ENCODE data around the gene MLLT1. TPM values are rescaled to one million over a fixed set of nuclear protein-coding genes. Genes with fewer than 3 reads are reported as not detected.

The MLLT1 gene
- total and polyA plus RNA-seq, 3 experiments from 2014 or later, result 2.5 to 64.2 (median 63.9) TPM

DNA sequence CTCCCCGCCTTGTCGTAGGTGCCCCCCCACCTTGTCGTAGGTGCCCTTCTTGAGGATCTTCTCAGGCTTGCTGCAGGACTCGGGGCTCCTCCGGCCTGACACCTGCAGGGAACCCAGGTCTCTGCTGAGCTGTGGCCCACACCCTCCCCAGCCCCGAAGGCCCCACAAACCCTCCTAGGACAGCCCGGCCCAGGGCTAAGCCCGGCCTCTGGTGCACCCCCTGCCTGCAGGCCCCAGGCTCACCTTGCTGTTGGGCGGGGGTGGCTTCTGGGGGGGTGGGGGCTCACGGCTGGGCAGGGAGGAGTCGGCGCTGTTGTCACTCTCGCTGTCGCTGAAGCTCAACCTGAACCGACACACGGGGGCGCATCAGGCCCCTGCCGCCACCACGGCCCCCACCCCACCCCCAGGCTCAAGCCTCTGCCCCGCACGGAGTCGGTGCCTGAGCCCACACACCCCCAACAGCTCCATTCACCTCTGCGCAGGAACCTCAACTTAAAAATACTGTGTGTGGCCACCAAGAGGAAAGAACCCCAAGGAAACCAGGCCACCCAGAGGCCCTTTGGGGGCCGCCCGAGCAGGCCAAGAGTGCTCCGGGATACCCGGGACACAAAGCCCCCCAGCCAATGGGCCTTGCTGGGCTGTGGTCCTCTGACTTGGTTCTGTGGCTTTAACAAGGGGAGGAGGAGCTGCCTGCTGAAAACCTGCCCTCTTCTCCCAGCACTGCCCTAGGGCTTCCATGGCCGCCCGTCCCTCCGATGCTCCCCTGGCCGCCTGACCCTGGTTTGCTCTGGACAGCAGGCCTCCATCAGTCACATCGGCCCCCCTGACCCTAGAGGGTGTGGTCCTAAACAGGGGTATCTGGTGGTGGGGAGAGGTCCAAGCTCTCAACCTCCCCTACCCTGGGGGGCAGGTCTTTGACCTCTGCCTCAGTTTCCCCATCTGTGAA lies 65.8 kb downstream of the MLLT1 start:
- no peak overlapping the region for H3K4me3 Mint-ChIP-seq
- no peak for DNase-seq
- H3K9me3 ChIP-seq (ENCODE audit: low read length), result no peaks in the 10 kb centered on the region
- H3K27ac Mint-ChIP-seq, result no peak overlapping the region
- H3K4me1 ChIP-seq (ENCODE audit: insufficient read depth, low read length), result no peaks in the 10 kb centered on the region
- H3K4me3 ChIP-seq (ENCODE audit: low read length), result no peak overlapping the region
- peaks cover 2 to 5% (median 4%) of the 10 kb centered on the region in 3 donors for H3K4me1 Mint-ChIP-seq
- no peaks in the 10 kb centered on the region for H3K9me3 Mint-ChIP-seq
- ChIA-PET POLR2A (no interaction called here), CTCF (no interaction called here)
- no peak overlapping the region for H3K27ac ChIP-seq (ENCODE audit: low read depth, low read length)
- H3K36me3 Mint-ChIP-seq, result peaks cover 2 to 33% (median 4%) of the 10 kb centered on the region in 3 donors
- H3K27me3 ChIP-seq (ENCODE audit: insufficient read depth, low read length, poor library complexity, severe bottlenecking), result no peaks in the 10 kb centered on the region
- no peaks in the 10 kb centered on the region for H3K36me3 ChIP-seq (ENCODE audit: insufficient read depth, low read length)
- H3K27me3 Mint-ChIP-seq, result no peaks in the 10 kb centered on the region

DNA sequence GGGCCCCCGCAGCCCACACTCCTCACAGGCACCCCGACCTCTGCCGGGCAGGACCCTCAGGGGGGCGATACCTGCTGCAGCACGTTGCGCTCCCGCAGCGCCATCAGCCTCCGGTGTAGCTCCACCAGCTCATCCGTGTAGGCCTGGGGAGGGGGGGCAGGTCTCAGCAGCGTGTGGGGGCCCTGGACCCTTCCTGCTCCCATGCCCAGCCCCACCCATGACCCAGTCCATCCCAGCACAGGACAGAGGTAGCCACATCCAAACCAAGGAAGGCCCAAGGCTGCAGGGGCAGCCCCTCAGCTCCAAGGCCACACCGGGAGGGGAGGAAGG lies 66.5 kb downstream of the MLLT1 start:
- CTCF ChIA-PET, result no interaction called here
- H3K9me3 Mint-ChIP-seq, result no peaks in the 10 kb centered on the region

DNA sequence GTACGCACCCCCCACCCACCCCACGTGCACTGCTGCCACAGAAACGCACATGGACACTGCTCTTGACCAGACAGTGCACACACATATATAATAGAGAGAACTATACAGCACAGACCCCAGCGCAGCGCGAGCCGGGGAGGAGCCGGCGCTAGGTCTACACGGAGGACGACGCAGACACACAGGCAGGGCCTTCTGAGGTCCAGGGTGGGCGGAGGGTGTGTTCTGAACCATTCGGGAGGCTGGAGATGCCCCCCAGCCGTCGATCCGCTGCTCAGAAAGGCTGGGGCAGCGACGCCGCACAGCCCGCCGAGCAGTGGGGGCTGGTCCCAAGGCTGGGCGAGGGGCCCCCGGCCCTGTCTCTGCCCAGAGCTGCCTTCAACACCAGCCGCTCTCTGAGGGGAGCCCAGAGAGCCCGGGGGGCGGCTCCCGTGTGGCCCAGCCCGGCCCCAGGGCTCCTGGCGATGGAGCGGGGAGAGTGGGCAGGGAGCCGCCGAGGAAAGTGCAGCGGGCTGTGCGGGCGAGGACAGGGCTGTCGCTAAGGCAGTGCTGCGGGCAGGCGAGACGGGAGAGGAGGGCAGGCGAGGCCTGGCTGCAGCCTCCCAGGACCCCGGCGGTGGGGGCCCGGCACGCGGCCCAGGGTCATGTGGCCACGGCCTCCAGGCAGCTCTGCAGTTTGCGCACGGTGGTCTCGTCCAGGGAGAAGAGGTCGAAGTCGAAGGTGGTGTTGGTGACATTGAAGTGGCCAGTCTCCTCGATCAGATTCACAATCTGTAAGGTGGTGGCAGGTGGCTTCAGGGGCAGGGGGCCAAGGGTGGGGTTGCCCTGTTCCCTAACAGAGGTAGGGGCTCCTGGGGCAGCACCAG lies 67.1 kb downstream of the MLLT1 start:
- Mint-ChIP-seq H3K4me1 (no peaks in the 10 kb centered on the region), H3K27ac (no peak overlapping the region), H3K36me3 (peaks cover 2 to 26% (median 4%) of the 10 kb centered on the region in 3 donors), H3K9me3 (no peaks in the 10 kb centered on the region), H3K27me3 (no peaks in the 10 kb centered on the region), H3K4me3 (no peak overlapping the region)
- CTCF ChIA-PET, result no interaction called here
- H3K36me3 ChIP-seq (ENCODE audit: insufficient read depth, low read length), result no peaks in the 10 kb centered on the region
- H3K4me3 ChIP-seq (ENCODE audit: low read length), result no peak overlapping the region
- no peaks in the 10 kb centered on the region for H3K27me3 ChIP-seq (ENCODE audit: insufficient read depth, low read length, poor library complexity, severe bottlenecking)
- POLR2A ChIA-PET, result no interaction called here
- no peaks in the 10 kb centered on the region for H3K4me1 ChIP-seq (ENCODE audit: insufficient read depth, low read length)
- DNase-seq, result no peak
- no peak overlapping the region for H3K27ac ChIP-seq (ENCODE audit: low read depth, low read length)
- H3K9me3 ChIP-seq (ENCODE audit: low read length), result no peaks in the 10 kb centered on the region

More for the DNA sequence above, 66.5 kb downstream of the MLLT1 start:
- no peak overlapping the region for H3K4me3 Mint-ChIP-seq
- Histone ChIP-seq H3K4me3 (ENCODE audit: low read length) (no peak overlapping the region), H3K27me3 (ENCODE audit: insufficient read depth, low read length, poor library complexity, severe bottlenecking) (no peaks in the 10 kb centered on the region), H3K9me3 (ENCODE audit: low read length) (no peaks in the 10 kb centered on the region), H3K36me3 (ENCODE audit: insufficient read depth, low read length) (no peaks in the 10 kb centered on the region), H3K27ac (ENCODE audit: low read depth, low read length) (no peak overlapping the region), H3K4me1 (ENCODE audit: insufficient read depth, low read length) (no peaks in the 10 kb centered on the region)
- peaks cover 2 to 29% (median 4%) of the 10 kb centered on the region in 3 donors for H3K36me3 Mint-ChIP-seq
- POLR2A ChIA-PET, result no interaction called here
- no peak overlapping the region for H3K27ac Mint-ChIP-seq
- DNase-seq, result no peak
- H3K4me1 Mint-ChIP-seq, result peaks cover 0 to under 1% (median under 1%) of the 10 kb centered on the region in 3 donors
- no peaks in the 10 kb centered on the region for H3K27me3 Mint-ChIP-seq

DNA sequence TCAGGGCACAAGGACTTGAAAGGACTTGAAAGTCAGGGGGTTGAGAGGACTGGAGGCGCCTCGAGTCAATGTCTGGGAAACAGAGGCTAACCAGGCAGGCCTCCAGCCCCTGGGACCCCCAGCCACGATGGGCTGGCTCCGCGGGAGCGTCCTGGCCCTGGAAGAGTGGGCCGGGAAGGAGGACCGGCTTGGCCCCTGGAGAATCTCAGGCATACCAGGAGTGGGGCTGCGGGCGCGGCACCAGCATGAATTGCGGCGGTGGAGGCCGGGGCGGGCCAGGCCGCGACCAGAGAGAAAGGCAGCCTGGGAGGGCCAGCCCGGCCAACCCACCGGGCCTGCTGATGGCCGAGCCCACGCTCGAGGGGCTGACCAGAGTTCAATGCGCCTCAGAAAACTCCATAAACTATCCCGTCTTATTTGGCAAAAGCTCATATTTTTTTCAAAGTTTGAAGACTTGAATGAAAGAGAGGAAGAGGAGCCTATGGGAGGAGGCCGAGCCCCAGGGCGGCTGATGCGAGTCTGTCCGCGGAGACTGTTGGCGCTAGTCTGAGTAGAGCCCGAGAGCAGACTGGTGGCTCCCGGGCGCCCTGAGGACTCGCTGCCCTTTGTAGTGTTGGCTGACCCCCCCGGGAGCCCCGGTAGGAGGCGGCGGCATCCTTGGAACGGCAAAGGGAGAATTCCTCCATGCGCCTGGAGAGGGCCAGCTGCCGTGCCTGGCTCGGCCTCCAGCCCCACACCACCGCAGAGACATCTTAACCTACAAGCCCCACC lies 68.0 kb downstream of the MLLT1 start:
- Mint-ChIP-seq H3K9me3 (no peaks in the 10 kb centered on the region), H3K4me1 (no peaks in the 10 kb centered on the region), H3K4me3 (no peak overlapping the region), H3K36me3 (peaks cover 2 to 25% (median 4%) of the 10 kb centered on the region in 3 donors), H3K27me3 (no peaks in the 10 kb centered on the region), H3K27ac (no peak overlapping the region)
- Histone ChIP-seq H3K9me3 (ENCODE audit: low read length) (no peaks in the 10 kb centered on the region), H3K4me3 (ENCODE audit: low read length) (no peak overlapping the region), H3K27ac (ENCODE audit: low read depth, low read length) (no peak overlapping the region), H3K36me3 (ENCODE audit: insufficient read depth, low read length) (no peaks in the 10 kb centered on the region), H3K4me1 (ENCODE audit: insufficient read depth, low read length) (no peaks in the 10 kb centered on the region), H3K27me3 (ENCODE audit: insufficient read depth, low read length, poor library complexity, severe bottlenecking) (no peaks in the 10 kb centered on the region)
- no peak for DNase-seq
- POLR2A ChIA-PET, result no interaction called here
- CTCF ChIA-PET, result no interaction called here

DNA sequence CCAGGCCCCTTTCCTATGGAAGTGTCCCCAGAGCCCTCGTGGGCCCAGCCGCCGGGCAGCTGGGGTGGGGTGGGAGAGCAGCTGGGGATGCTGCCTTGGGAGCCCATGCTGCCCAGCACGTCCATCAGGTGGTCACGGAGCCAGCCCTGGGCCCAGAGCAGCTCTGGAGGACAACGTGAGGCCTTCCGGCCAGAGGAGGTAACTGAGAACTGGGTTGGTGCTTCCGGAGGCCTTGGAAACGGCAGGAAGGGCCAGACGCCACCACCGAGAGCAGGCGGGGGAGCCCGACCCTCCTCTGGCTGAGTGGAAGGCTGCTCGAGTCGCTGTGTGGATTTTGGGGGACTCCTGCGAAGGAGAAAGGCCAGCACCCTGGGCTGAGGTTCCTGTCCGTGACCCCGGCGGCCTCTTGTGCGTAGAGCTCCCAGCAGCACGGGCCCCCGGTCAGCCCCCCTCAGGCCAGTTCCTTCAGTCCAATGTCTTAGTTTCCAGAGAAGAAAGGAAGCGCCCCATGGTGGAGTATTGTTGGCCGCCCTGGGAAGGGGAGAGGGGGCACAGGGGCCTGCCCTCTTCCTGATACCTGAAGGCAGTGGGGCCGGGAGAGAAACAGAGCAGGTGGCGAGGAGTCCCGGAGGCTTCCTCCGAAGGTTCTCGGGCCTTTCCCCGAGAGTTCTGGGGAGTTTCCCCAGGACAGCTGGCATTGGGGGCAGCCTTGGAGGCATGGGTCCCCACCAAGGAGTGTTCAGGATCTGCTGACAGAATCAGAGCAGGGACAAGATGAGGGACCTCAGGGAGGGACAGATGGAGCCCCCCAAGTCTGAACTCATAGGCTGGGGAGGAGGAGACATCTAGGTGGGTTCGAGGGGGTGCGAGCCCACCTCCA lies 68.8 kb downstream of the MLLT1 start:
- no peaks in the 10 kb centered on the region for H3K27me3 ChIP-seq (ENCODE audit: insufficient read depth, low read length, poor library complexity, severe bottlenecking)
- H3K4me1 ChIP-seq (ENCODE audit: insufficient read depth, low read length), result no peaks in the 10 kb centered on the region
- no peak overlapping the region for H3K27ac Mint-ChIP-seq
- H3K36me3 ChIP-seq (ENCODE audit: insufficient read depth, low read length), result no peaks in the 10 kb centered on the region
- no peak overlapping the region for H3K4me3 Mint-ChIP-seq
- DNase-seq, result no peak
- no peaks in the 10 kb centered on the region for H3K9me3 Mint-ChIP-seq
- H3K36me3 Mint-ChIP-seq, result peaks cover 2 to 24% (median 4%) of the 10 kb centered on the region in 3 donors
- H3K27me3 Mint-ChIP-seq, result no peaks in the 10 kb centered on the region
- no peaks in the 10 kb centered on the region for H3K9me3 ChIP-seq (ENCODE audit: low read length)
- no peak overlapping the region for H3K4me3 ChIP-seq (ENCODE audit: low read length)
- ChIA-PET POLR2A (no interaction called here), CTCF (no interaction called here)
- H3K4me1 Mint-ChIP-seq, result no peaks in the 10 kb centered on the region
- no peak overlapping the region for H3K27ac ChIP-seq (ENCODE audit: low read depth, low read length)

DNA sequence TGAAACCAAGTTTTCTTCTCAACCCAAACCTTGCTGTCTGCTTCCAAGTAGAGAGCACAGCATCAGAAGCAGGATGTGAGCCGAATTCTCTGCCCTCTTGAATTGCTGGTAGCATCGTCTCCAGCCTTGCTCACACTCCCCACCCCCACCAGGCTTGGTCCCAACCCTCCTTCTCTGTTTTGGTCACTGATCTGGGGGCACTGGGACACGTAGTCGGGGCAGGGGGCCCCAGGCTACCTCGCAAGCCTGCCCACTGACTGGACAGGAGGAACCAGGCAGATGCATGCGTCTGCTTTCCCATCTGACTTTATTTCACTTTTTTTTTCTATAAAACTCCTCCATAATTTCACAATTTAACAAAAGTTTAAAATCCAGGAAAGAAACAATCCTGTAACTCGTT lies 69.7 kb downstream of the MLLT1 start:
- Histone ChIP-seq H3K27me3 (ENCODE audit: insufficient read depth, low read length, poor library complexity, severe bottlenecking) (no peaks in the 10 kb centered on the region), H3K4me1 (ENCODE audit: insufficient read depth, low read length) (no peaks in the 10 kb centered on the region), H3K9me3 (ENCODE audit: low read length) (no peaks in the 10 kb centered on the region), H3K36me3 (ENCODE audit: insufficient read depth, low read length) (no peaks in the 10 kb centered on the region), H3K4me3 (ENCODE audit: low read length) (no peak overlapping the region), H3K27ac (ENCODE audit: low read depth, low read length) (no peak overlapping the region)
- no peaks in the 10 kb centered on the region for H3K4me1 Mint-ChIP-seq
- H3K4me3 Mint-ChIP-seq, result no peak overlapping the region
- peaks cover 2 to 22% (median 4%) of the 10 kb centered on the region in 3 donors for H3K36me3 Mint-ChIP-seq
- no peaks in the 10 kb centered on the region for H3K27me3 Mint-ChIP-seq
- no peak for DNase-seq
- POLR2A ChIA-PET, result no interaction called here
- H3K9me3 Mint-ChIP-seq, result no peaks in the 10 kb centered on the region
- peak overlapping the region in 1 of 8 donors; percentile 8 for H3K27ac Mint-ChIP-seq
- CTCF ChIA-PET, result no interaction called here

DNA sequence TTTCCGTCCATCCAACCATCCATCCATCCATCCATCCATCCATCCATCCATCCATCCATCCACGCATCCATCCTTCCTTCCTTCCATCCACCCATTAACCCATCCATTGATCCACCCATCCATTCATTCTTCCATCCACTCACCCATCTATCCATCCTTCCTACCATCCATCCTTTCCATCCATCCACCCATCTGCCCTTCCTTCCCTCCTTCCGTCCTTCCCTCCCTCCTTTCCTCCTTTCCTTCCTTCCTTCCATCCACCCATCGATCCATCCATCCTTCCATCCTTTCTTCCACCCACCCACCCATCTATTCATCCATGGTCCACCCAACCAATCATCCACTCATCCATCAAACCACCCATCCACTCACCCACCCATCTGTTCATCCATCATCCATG lies 70.1 kb downstream of the MLLT1 start:
- Mint-ChIP-seq H3K4me3 (no peak overlapping the region), H3K27ac (peak overlapping the region in 1 of 8 donors; percentile 61), H3K4me1 (no peaks in the 10 kb centered on the region), H3K9me3 (no peaks in the 10 kb centered on the region), H3K36me3 (peaks cover 2 to 22% (median 4%) of the 10 kb centered on the region in 3 donors), H3K27me3 (no peaks in the 10 kb centered on the region)
- Histone ChIP-seq H3K4me3 (ENCODE audit: low read length) (no peak overlapping the region), H3K9me3 (ENCODE audit: low read length) (no peaks in the 10 kb centered on the region), H3K27me3 (ENCODE audit: insufficient read depth, low read length, poor library complexity, severe bottlenecking) (no peaks in the 10 kb centered on the region), H3K36me3 (ENCODE audit: insufficient read depth, low read length) (no peaks in the 10 kb centered on the region), H3K27ac (ENCODE audit: low read depth, low read length) (no peak overlapping the region), H3K4me1 (ENCODE audit: insufficient read depth, low read length) (no peaks in the 10 kb centered on the region)
- ChIA-PET POLR2A (interaction anchor here (0.5 to 1.0 kb wide), 2 partner anchors 10 to 14 kb away, joined by 3 read pairs; no protein-coding TSS in a partner anchor), CTCF (interaction anchor here (0.7 kb wide), 1 partner anchor 21 kb away, joined by 3 read pairs; no protein-coding TSS in a partner anchor)
- DNase-seq, result no peak

Measured in CD8-positive, alpha-beta memory T cell (primary cell).